Occipital lobe (tissue), 2 donors: Measurements from ENCODE around the gene BAG3. TPM values are rescaled to one million over a fixed set of nuclear protein-coding genes. Genes with fewer than 3 reads are reported as not detected.

Experiments
- DNase-seq: peaks from one replicate; lab custom pipeline; 2025; lab: John Stamatoyannopoulos, UW
- total RNA-seq: library from RNA; depleted of rRNA; stranded (reverse); fragments of >200 nt; gene quantifications from one replicate; pipeline ENCODE4 v1.2.3, GENCODE V29; 2014

The BAG3 gene
- total RNA-seq, 1 donor from 2014 or later: 0.78 TPM

GRCh38 chr10:119725828-119726675, 74.9 kb downstream of the BAG3 start, which contains the start of gene INPP5F:
TSS of gene INPP5F (plus strand) at chr10:119726050. CDS start at chr10:119726263, 213 bp downstream.
- peak; percentile 99 for DNase-seq

GRCh38 chr10:119726676-119727261, 75.6 kb downstream of the BAG3 start:
- no peak for DNase-seq

Other genes starting within 250 kb of the BAG3 start
- 10.5 TPM for gene RGS10, start 108.7 kb upstream of the BAG3 start, total RNA-seq
- 58.8 TPM for gene TIAL1, start 54.4 kb upstream of the BAG3 start, total RNA-seq
- 166 TPM for gene INPP5F, start 74.7 kb downstream of the BAG3 start, total RNA-seq
- 62.7 TPM for gene MCMBP, start 221.5 kb downstream of the BAG3 start, total RNA-seq
- gene SEC23IP, start 241.3 kb downstream of the BAG3 start, total RNA-seq: 19.8 TPM